GM10266 (cell line): ENCODE measurements around the gene TCF19.

Experiments used
- DNase-seq: peaks from one replicate; pipeline ENCODE4 v3.0.0; 2012; ENCODE audit errors: extremely low spot score
- TF ChIP-seq, protein P1 (sequence below): IDR thresholded peaks from 2 replicates; pipeline ENCODE4 v1.5.1; 2012; ENCODE audit warnings: mild to moderate bottlenecking, low read depth; ENCODE audit not compliant: control insufficient read depth, insufficient read depth; ENCODE audit errors: missing control alignments

TCF19 gene

DNA sequence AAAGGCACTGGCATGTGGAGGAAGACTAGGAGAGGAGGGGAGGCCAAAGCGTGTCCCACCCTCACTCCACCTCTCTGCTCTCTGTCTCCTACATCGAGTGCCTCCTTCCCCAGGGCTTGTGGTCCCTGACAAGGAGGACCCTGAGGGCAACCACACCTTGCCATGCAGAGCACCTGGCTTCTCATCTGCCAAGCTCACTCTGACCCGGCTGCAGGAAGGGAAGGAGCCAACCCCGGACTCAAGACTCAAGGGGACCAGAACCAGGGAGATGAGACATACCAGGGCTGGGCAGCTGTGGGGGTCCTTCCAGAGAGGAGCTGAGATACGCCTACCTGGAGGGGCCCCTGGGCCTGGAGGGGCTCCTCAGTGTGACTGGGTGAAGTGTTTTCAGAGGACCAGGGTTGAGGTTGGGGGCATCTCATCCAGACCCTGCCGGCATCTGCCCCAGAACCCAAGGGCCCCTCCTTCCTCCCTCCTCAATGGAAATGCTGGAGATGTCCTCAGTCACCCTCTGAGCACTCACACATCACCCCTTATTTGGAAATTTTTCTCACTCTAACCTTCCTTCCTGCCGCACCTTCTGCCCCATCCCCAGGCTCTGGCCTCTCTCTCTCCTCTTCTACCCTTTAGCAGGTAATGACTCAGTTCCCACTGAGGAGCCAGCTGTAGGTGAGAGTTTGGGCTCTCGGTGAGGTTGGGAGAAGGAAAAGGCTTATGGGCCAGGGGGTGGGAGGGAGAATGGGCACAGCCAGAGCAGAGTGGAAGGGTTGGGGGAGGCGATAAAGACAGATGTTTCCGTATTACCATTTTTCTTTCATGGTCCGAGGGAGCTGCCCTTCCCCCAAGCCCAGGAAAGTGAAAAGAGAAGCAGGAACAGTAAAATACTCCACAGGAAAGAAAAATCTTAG, 44.1 kb downstream of the TCF19 start:
- no peak for DNase-seq

DNA sequence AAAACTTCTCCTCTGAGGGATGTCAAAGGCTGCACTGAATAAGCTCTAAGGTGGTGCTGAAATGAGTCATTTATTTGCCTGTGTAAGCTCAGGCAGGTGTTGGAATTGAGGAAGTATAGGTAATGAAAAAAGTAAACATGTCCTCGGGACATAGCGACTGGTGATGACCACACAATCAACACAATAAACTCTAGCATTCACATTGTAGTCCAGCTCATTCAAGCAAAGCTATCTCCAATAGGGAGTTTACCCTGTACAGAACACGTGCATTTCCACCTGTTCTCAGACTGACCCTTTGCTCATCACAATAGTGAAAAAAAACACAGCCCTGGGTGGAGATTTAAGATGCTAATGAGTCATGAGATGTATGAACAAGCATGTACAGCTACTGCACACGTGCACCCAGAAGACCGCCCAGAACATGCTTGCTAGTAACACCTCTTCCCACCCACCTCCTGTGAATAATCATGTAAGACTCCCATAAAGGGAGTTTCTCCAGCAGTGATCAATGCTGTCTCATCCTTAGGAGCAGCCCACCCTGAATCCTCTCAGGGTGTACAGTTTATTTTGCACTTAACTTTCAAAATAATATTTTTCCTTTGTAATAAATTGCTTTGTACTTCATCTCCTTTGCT, 45.1 kb downstream of the TCF19 start:
- TF ChIP-seq, protein P1, sequence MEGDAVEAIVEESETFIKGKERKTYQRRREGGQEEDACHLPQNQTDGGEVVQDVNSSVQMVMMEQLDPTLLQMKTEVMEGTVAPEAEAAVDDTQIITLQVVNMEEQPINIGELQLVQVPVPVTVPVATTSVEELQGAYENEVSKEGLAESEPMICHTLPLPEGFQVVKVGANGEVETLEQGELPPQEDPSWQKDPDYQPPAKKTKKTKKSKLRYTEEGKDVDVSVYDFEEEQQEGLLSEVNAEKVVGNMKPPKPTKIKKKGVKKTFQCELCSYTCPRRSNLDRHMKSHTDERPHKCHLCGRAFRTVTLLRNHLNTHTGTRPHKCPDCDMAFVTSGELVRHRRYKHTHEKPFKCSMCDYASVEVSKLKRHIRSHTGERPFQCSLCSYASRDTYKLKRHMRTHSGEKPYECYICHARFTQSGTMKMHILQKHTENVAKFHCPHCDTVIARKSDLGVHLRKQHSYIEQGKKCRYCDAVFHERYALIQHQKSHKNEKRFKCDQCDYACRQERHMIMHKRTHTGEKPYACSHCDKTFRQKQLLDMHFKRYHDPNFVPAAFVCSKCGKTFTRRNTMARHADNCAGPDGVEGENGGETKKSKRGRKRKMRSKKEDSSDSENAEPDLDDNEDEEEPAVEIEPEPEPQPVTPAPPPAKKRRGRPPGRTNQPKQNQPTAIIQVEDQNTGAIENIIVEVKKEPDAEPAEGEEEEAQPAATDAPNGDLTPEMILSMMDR: no peak
- no peak for DNase-seq

More for the DNA sequence above, 44.1 kb downstream of the TCF19 start:
- TF ChIP-seq, protein P1: no peak

DNA sequence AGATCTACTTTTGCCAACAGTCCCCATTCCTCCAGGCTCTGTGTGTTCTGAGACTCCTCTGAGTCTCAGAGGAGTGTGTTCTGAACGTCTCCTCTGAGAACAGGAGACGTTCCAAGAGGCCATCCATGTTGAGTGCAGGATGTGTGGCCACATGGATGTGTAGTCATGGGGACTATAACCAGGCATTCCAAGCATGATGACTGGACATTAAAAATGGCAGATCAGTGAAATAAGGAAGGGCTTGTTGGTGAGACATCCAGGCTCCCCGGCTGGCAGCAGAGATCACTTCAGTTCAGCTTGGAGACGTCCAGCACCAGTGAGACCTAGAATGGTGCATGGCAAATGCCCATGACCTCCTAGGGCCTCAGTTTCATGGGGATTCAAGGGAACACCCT, 46.4 kb downstream of the TCF19 start:
- DNase-seq: no peak
- TF ChIP-seq, protein P1: no peak

DNA sequence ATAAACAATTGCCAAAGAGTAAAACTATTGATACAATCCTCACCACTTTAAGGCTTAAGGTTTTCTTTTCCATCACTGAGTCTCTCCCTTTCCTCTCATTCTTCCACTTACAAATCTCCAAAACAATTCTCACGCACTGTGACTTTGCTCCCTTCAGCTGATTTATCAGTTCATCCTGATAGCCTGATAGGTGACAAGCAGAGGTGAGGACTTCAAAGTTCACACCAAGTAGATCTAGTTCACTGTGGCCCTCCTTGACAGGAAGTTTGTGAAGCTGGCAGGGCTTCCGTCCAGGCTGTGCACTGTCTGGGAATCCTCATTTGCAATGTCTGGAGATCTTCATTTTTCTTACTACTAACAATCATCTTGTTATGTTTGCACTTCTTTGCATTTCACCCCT, 47.2 kb downstream of the TCF19 start:
- no peak for DNase-seq

DNA sequence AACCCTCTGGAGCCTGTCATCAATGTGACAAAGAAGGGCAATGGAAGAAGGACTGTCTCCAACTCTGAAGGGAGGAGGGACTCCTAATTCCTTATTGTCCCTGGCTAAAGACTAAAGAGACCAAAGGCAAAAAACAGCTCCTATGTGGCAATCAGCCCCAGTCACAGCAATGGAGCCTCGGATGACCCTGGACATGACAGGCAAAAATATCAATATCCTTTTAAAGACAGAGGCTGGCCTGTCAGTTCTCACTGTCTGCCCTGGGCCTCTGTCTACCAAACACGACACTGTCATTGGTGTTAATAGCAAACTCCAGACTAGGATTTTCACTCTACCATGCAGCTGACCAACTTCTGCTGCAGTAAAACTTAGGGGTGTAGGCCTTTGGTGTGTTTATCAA, 50.1 kb downstream of the TCF19 start:
- no peak for DNase-seq

More for the DNA sequence above, 47.2 kb downstream of the TCF19 start:
- TF ChIP-seq, protein P1: no peak

DNA sequence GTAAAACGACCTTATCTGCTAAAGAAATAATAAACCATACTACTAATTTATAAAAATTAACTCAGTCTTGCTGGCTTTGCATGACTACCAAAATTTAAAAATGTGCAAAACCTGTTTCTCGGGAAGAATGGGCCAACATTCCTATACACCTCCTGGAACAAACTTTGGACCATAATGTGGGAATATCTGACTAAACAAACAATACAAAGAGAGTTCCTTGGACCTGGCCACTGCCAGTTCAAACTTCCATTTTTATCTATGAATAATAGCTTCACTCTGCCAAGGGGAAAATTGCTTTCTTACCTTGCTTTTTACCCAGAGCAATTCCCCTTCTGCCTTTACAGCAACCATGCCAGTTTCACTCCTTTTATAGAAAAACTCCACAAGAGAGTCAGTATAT, 50.7 kb downstream of the TCF19 start:
- TF ChIP-seq, protein P1: no peak
- no peak for DNase-seq

More for the DNA sequence above, 50.1 kb downstream of the TCF19 start:
- TF ChIP-seq, protein P1: no peak

DNA sequence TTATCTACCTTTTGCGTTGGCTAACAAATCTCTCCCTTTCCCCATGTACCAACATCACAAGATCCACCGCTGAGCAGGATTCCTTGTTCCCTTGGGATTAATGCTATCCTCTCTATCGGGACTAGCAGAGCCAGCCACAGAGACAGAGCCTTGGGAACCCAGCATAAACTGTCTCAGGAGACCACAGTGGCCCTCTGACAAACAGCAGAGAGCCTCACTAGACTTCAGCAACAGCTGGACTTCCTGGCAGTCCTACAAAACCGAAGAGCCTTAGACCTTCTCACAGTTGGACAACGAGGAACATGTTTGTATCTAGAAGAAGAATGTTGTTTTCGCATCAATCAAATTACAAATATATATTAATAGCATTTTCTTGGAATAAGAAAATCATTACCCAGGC, 51.7 kb downstream of the TCF19 start:
- TF ChIP-seq, protein P1: no peak
- DNase-seq: no peak
